ENCODE results near the gene ZNF106. TPM values are rescaled to one million over a fixed set of nuclear protein-coding genes. Genes with fewer than 3 reads are reported as not detected.
A peak's percentile ranks its signal among the peaks of the same experiment; 100 is the strongest.

The ZNF106 gene
- total RNA-seq, 2 donors from 2014 or later: 42.1 to 46.2 TPM

DNA sequence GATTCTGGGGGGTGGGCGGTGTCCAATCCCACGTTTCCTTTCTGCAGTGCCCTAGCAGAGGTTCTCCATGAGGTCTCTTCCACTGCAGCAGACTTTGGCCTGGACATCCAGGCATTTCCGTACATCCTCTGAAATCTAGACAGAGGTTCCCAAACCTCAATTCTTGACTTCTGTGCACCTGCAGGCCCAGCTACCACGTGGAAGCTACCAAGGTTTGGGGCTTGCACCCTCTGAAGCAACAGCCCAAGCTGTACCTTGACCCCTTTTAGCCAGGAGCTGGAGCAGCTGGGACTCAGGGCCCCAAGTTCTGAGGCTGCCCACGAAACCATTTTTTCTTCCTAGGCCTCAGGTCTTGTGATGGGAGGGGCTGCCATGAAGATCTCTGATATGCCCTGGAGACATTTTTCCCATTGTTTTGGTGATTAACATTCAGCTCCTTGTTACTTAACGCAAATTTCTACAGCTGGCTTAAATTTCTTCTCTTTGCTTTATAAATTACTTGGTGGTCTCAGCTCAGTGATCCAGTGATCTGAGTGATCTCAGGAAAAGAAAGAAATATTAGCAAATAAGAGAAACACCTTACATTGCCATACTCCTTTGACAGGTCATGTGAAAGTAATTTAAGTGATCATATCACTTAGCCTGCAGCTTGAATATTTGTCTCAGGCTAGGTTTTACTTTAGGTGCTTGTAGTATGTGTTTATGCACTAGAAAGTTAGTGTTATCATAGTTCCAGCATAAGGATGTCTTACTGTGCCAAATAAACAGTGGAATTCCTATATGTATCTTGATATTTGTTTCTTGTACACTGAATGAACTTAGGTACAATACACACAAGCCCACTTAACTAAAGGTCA, 7.5 kb upstream of the ZNF106 start:
- Mint-ChIP-seq H3K36me3 (ENCODE audit: low read depth) (peaks cover 15% of the 10 kb centered on the region), H3K4me1 (peaks cover 19% of the 10 kb centered on the region), H3K27ac (peak overlapping the region; percentile 44), H3K4me3 (no peak overlapping the region), H3K27me3 (ENCODE audit: insufficient read depth) (no peaks in the 10 kb centered on the region), H3K9me3 (no peaks in the 10 kb centered on the region)
- Histone ChIP-seq H3K27ac (ENCODE audit: low read depth, low read length) (no peak overlapping the region), H3K27me3 (ENCODE audit: control insufficient read depth, insufficient read depth, low read length, poor library complexity, severe bottlenecking) (no peaks in the 10 kb centered on the region), H3K4me1 (ENCODE audit: control insufficient read depth, insufficient read depth, low read length) (peaks cover 14% of the 10 kb centered on the region), H3K9ac (ENCODE audit: extremely low read depth, low read length, poor library complexity, severe bottlenecking) (no peak overlapping the region), H3K36me3 (ENCODE audit: control insufficient read depth, insufficient read depth, low read length) (peaks cover 7% of the 10 kb centered on the region), H3K9me3 (ENCODE audit: control insufficient read depth, low read length) (no peaks in the 10 kb centered on the region), H3K4me3 (ENCODE audit: low read length) (no peak overlapping the region)
- no peak for DNase-seq
- WGBS, 2 experiments (ENCODE audit: insufficient coverage in 1 of 2, insufficient read length in 1 of 2): 80 to 87% methylated on average over 5 to 6 of the region's 6 CpGs
- TF ChIP-seq, protein P1, sequence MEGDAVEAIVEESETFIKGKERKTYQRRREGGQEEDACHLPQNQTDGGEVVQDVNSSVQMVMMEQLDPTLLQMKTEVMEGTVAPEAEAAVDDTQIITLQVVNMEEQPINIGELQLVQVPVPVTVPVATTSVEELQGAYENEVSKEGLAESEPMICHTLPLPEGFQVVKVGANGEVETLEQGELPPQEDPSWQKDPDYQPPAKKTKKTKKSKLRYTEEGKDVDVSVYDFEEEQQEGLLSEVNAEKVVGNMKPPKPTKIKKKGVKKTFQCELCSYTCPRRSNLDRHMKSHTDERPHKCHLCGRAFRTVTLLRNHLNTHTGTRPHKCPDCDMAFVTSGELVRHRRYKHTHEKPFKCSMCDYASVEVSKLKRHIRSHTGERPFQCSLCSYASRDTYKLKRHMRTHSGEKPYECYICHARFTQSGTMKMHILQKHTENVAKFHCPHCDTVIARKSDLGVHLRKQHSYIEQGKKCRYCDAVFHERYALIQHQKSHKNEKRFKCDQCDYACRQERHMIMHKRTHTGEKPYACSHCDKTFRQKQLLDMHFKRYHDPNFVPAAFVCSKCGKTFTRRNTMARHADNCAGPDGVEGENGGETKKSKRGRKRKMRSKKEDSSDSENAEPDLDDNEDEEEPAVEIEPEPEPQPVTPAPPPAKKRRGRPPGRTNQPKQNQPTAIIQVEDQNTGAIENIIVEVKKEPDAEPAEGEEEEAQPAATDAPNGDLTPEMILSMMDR (conservative IDR thresholded peaks at IDR 0.05): no peak

DNA sequence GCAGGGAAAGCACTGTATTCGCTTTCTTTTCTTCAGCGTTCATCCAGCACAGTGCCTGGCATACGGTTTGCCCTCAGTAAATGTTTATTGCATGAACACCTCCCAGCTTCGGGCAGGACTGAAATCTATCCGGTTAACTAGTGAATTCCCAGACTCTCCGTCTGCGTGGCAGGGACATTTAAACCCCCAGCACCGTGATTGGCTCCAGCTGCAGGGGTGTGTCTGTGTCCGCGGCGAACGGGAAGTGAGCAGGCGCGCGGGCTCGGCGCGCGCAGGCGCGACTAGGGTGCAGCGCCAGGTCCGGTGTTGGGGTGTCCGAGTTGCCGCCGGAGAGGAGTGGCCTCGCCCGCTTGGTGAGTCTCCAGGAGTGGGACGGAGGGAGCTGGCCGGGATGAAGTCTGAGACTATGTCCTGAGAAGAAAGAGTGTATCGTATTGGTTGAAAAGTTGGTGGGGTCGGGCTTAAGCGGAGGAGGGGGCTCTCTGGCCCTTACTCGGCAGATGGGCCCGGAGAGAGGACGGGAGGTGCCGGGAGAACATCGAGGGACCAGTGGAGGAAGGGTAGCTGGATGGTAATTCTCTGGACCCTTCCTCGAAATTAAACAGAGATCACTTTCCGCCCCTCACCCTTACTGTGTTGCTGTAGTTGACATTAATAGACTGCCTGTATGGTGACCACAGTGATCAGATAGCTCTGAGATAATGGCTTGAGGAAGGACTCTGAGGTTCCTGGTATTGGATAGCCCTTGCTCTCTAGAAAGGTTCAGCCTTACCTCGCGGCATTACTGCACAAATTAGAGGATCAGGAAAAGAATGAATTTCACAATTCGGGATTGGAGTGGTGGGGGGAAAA, 4.6 kb upstream of the ZNF106 start, which contains the start of gene SNAP23:
TSS of gene SNAP23 (plus strand) at position 274 of the 852 bp plus-strand sequence. CDS start 16,213 bp downstream, outside the sequence.
- no peak within 1 kb of the TSS for H3K27ac ChIP-seq (ENCODE audit: low read depth, low read length)
- peak; percentile 96 for DNase-seq
- peaks cover 10% of the 10 kb centered on the region for H3K36me3 Mint-ChIP-seq (ENCODE audit: low read depth)
- H3K36me3 ChIP-seq (ENCODE audit: control insufficient read depth, insufficient read depth, low read length): no peaks in the 10 kb centered on the region
- 1% methylated on average over 12 to 42 of the region's 43 CpGs for WGBS, 2 experiments (ENCODE audit: insufficient coverage in 1 of 2, insufficient read length in 1 of 2)
- H3K4me3 ChIP-seq (ENCODE audit: low read length): peak within 1 kb of the TSS; percentile 94
- peaks cover 14% of the 10 kb centered on the region for H3K4me1 ChIP-seq (ENCODE audit: control insufficient read depth, insufficient read depth, low read length)
- TF ChIP-seq, protein P1 (conservative IDR thresholded peaks at IDR 0.05): no peak
- peak within 1 kb of the TSS; percentile 58 for H3K9ac ChIP-seq (ENCODE audit: extremely low read depth, low read length, poor library complexity, severe bottlenecking)
- peaks cover 19% of the 10 kb centered on the region for H3K4me1 Mint-ChIP-seq
- no peaks in the 10 kb centered on the region for H3K27me3 Mint-ChIP-seq (ENCODE audit: insufficient read depth)
- H3K9me3 Mint-ChIP-seq: no peaks in the 10 kb centered on the region
- H3K4me3 Mint-ChIP-seq: peak within 1 kb of the TSS; percentile 92
- peak within 1 kb of the TSS; percentile 95 for H3K27ac Mint-ChIP-seq
- no peaks in the 10 kb centered on the region for H3K9me3 ChIP-seq (ENCODE audit: control insufficient read depth, low read length)
- H3K27me3 ChIP-seq (ENCODE audit: control insufficient read depth, insufficient read depth, low read length, poor library complexity, severe bottlenecking): no peaks in the 10 kb centered on the region

DNA sequence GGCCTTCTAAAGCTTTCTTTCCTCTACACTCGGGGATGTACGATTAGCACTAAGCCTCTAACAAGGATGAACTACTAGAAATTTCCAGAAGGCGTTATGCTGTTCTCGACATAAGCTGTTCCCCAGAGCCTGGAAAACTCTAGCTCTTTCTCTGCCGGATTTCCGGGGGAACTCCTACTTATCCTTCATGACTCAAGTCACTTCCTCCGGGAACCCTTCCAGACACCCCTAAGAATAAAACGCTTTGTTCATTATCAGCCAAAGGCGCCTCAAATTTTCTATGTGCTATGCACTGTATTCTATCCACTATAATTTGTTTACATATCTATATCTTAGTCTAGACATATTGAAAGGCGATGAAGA, 4.0 kb upstream of the ZNF106 start:
- Histone ChIP-seq H3K4me3 (ENCODE audit: low read length) (peak overlapping the region; percentile 94), H3K27me3 (ENCODE audit: control insufficient read depth, insufficient read depth, low read length, poor library complexity, severe bottlenecking) (no peaks in the 10 kb centered on the region), H3K9me3 (ENCODE audit: control insufficient read depth, low read length) (no peaks in the 10 kb centered on the region), H3K4me1 (ENCODE audit: control insufficient read depth, insufficient read depth, low read length) (peaks cover 14% of the 10 kb centered on the region), H3K27ac (ENCODE audit: low read depth, low read length) (no peak overlapping the region), H3K9ac (ENCODE audit: extremely low read depth, low read length, poor library complexity, severe bottlenecking) (peak overlapping the region; percentile 58), H3K36me3 (ENCODE audit: control insufficient read depth, insufficient read depth, low read length) (no peaks in the 10 kb centered on the region)
- Mint-ChIP-seq H3K4me3 (peak overlapping the region; percentile 92), H3K36me3 (ENCODE audit: low read depth) (peaks cover 10% of the 10 kb centered on the region), H3K27ac (peak overlapping the region; percentile 95), H3K9me3 (no peaks in the 10 kb centered on the region), H3K27me3 (ENCODE audit: insufficient read depth) (no peaks in the 10 kb centered on the region), H3K4me1 (peaks cover 16% of the 10 kb centered on the region)
- WGBS, 2 experiments (ENCODE audit: insufficient coverage in 1 of 2, insufficient read length in 1 of 2): 62 to 81% methylated on average over 7 to 10 of the region's 10 CpGs
- TF ChIP-seq, protein P1 (conservative IDR thresholded peaks at IDR 0.05): no peak
- DNase-seq: no peak

All from endodermal cell (in vitro differentiated cells).